SJSA1 (cell line): ENCODE data around the gene BABAM1. TPM values are rescaled to one million over a fixed set of nuclear protein-coding genes. Genes with fewer than 3 reads are reported as not detected.

Source experiments
- DNase-seq, 2 experiments: peaks; one replicate each; pipeline ENCODE4 v3.0.0-alpha.2; 2015 to 2020; ENCODE audit warnings: low spot score in 2 of 2, low read depth in 1 of 2
- H3K27ac ChIP-seq: fragments of 250-450 bp; sonication (Bioruptor Pico); 2 replicates; pipeline ENCODE4 v1.5.1; 2020; ENCODE audit warnings: mild to moderate bottlenecking, moderate library complexity
- H3K27me3 ChIP-seq: fragments of 250-450 bp; sonication (Bioruptor Pico); replicated peaks from 2 replicates; pipeline ENCODE4 v1.5.1; 2020; ENCODE audit warnings: mild to moderate bottlenecking, moderate library complexity
- H3K36me3 ChIP-seq: fragments of 250-450 bp; sonication (Bioruptor Pico); 2 replicates; pipeline ENCODE4 v1.5.1; 2020; ENCODE audit warnings: mild to moderate bottlenecking
- H3K4me1 ChIP-seq: fragments of 250-450 bp; sonication (Bioruptor Pico); replicated peaks from 2 replicates; pipeline ENCODE4 v1.6.1; 2021; ENCODE audit warnings: mild to moderate bottlenecking
- H3K4me3 ChIP-seq: fragments of 250-450 bp; sonication (Bioruptor Pico); 2 replicates; pipeline ENCODE4 v1.5.1; 2020; ENCODE audit warnings: mild to moderate bottlenecking
- H3K9me3 ChIP-seq: fragments of 250-450 bp; sonication (Bioruptor Pico); replicated peaks from 2 replicates; pipeline ENCODE4 v1.5.1; 2020; ENCODE audit warnings: mild to moderate bottlenecking
- total RNA-seq: library from RNA; depleted of rRNA; stranded (reverse); fragments of >200 nt; shearing (Covaris generic); gene quantifications from 2 replicates; pipeline ENCODE4 v1.2.3, GENCODE V29; 2014; rRNA removed

BABAM1 gene
- total RNA-seq, 1 experiment from 2014 or later: 138 TPM

GRCh38 chr19:17322854-17323253 is 55.6 kb downstream of the BABAM1 start:
- Histone ChIP-seq H3K4me1 (peaks cover 21% of the 10 kb centered on the region), H3K36me3 (peaks cover 54% of the 10 kb centered on the region), H3K9me3 (no peaks in the 10 kb centered on the region; the same call in 1 of the 2 replicates), H3K27me3 (no peaks in the 10 kb centered on the region), H3K4me3 (no peak overlapping the region), H3K27ac (no peak overlapping the region)
- DNase-seq: no peak

GRCh38 chr19:17323300-17323963 is 56.2 kb downstream of the BABAM1 start:
- no peaks in the 10 kb centered on the region; the same call in 1 of the 2 replicates for H3K9me3 ChIP-seq
- no peak for DNase-seq
- H3K36me3 ChIP-seq: peaks cover 48% of the 10 kb centered on the region
- H3K27ac ChIP-seq: no peak overlapping the region
- no peak overlapping the region for H3K4me3 ChIP-seq
- no peaks in the 10 kb centered on the region for H3K27me3 ChIP-seq
- H3K4me1 ChIP-seq: peaks cover 20% of the 10 kb centered on the region

GRCh38 chr19:17323964-17324332 is 56.7 kb downstream of the BABAM1 start:
- Histone ChIP-seq H3K4me3 (no peak overlapping the region), H3K9me3 (no peaks in the 10 kb centered on the region; the same call in 1 of the 2 replicates), H3K36me3 (peaks cover 47% of the 10 kb centered on the region), H3K27me3 (no peaks in the 10 kb centered on the region), H3K27ac (no peak overlapping the region), H3K4me1 (peaks cover 20% of the 10 kb centered on the region)
- no peak for DNase-seq

- Histone ChIP-seq H3K9me3 (no peaks in the 10 kb centered on the region; the same call in 1 of the 2 replicates), H3K27me3 (no peaks in the 10 kb centered on the region), H3K4me3 (no peak overlapping the region), H3K27ac (no peak overlapping the region), H3K36me3 (peaks cover 41% of the 10 kb centered on the region), H3K4me1 (peaks cover 20% of the 10 kb centered on the region)
- DNase-seq: no peak
Observed at GRCh38 chr19:17324357-17325114, 57.3 kb downstream of the BABAM1 start.

- Histone ChIP-seq H3K27ac (no peak overlapping the region), H3K36me3 (peaks cover 37% of the 10 kb centered on the region), H3K27me3 (no peaks in the 10 kb centered on the region), H3K9me3 (no peaks in the 10 kb centered on the region; the same call in 1 of the 2 replicates), H3K4me3 (no peak overlapping the region), H3K4me1 (peaks cover 20% of the 10 kb centered on the region)
- DNase-seq: no peak
Observed at GRCh38 chr19:17325133-17325532, 57.9 kb downstream of the BABAM1 start.

- Histone ChIP-seq H3K9me3 (no peaks in the 10 kb centered on the region; the same call in 1 of the 2 replicates), H3K27ac (no peak overlapping the region), H3K27me3 (no peaks in the 10 kb centered on the region), H3K4me1 (peaks cover 20% of the 10 kb centered on the region), H3K4me3 (no peak overlapping the region), H3K36me3 (peaks cover 28% of the 10 kb centered on the region)
- no peak for DNase-seq
Observed at GRCh38 chr19:17325881-17326594, 58.8 kb downstream of the BABAM1 start.

GRCh38 chr19:17326595-17326966 is 59.3 kb downstream of the BABAM1 start:
- no peaks in the 10 kb centered on the region for H3K27me3 ChIP-seq
- no peaks in the 10 kb centered on the region; the same call in 1 of the 2 replicates for H3K9me3 ChIP-seq
- no peak overlapping the region for H3K27ac ChIP-seq
- peaks cover 22% of the 10 kb centered on the region for H3K36me3 ChIP-seq
- H3K4me3 ChIP-seq: no peak overlapping the region
- DNase-seq: no peak
- H3K4me1 ChIP-seq: peaks cover 20% of the 10 kb centered on the region

- no peak overlapping the region for H3K4me3 ChIP-seq
- H3K36me3 ChIP-seq: peaks cover 17% of the 10 kb centered on the region
- H3K27me3 ChIP-seq: no peaks in the 10 kb centered on the region
- no peaks in the 10 kb centered on the region; the same call in 1 of the 2 replicates for H3K9me3 ChIP-seq
- no peak overlapping the region for H3K27ac ChIP-seq
- H3K4me1 ChIP-seq: peaks cover 20% of the 10 kb centered on the region
- no peak for DNase-seq
Observed at GRCh38 chr19:17327068-17327653, 59.9 kb downstream of the BABAM1 start.

GRCh38 chr19:17327654-17328516 is 60.6 kb downstream of the BABAM1 start:
- no peaks in the 10 kb centered on the region for H3K27me3 ChIP-seq
- H3K4me1 ChIP-seq: peaks cover 20% of the 10 kb centered on the region
- H3K27ac ChIP-seq: no peak overlapping the region
- H3K4me3 ChIP-seq: no peak overlapping the region
- H3K9me3 ChIP-seq: no peaks in the 10 kb centered on the region; the same call in 1 of the 2 replicates
- H3K36me3 ChIP-seq: peaks cover 15% of the 10 kb centered on the region
- DNase-seq: no peak

Other genes starting within 250 kb of the BABAM1 start
- 0.34 and 1.3 TPM in 2 replicates for gene CPAMD8, start 240.6 kb upstream of the BABAM1 start, total RNA-seq
- 19.1 and 21.5 TPM in 2 replicates for gene HAUS8, start 192.0 kb upstream of the BABAM1 start, total RNA-seq
- gene MYO9B, start 191.7 kb upstream of the BABAM1 start, total RNA-seq: 26.7 and 39.9 TPM in 2 replicates
- 23.1 and 38.4 TPM in 2 replicates for gene USE1, start 52.1 kb upstream of the BABAM1 start, total RNA-seq
- gene OCEL1, start 41.2 kb upstream of the BABAM1 start, total RNA-seq: 10.6 TPM in 1 of 2 replicates, not detected in the other
- 55.1 and 64.8 TPM in 2 replicates for gene NR2F6, start 21.5 kb upstream of the BABAM1 start, total RNA-seq
- gene USHBP1, start 2.7 kb upstream of the BABAM1 start, total RNA-seq: not detected in 2 replicates
- gene ANKLE1, start 14.5 kb downstream of the BABAM1 start, total RNA-seq: 0.16 TPM in 1 of 2 replicates, not detected in the other
- gene ABHD8, start 36.0 kb downstream of the BABAM1 start, total RNA-seq: 2.3 and 5.2 TPM in 2 replicates
- 35.1 and 69.4 TPM in 2 replicates for gene MRPL34, start 38.4 kb downstream of the BABAM1 start, total RNA-seq
- 74.7 and 107 TPM in 2 replicates for gene DDA1, start 42.1 kb downstream of the BABAM1 start, total RNA-seq
- gene ANO8, start 67.4 kb downstream of the BABAM1 start, total RNA-seq: 2.9 and 5.3 TPM in 2 replicates
- 19.5 and 31.6 TPM in 2 replicates for gene GTPBP3, start 70.1 kb downstream of the BABAM1 start, total RNA-seq
- gene PLVAP, start 109.9 kb downstream of the BABAM1 start, total RNA-seq: not detected in 2 replicates
- gene CCDC194, start 126.8 kb downstream of the BABAM1 start, total RNA-seq: not detected in 2 replicates
- 0.45 and 3.8 TPM in 2 replicates for gene BST2, start 138.2 kb downstream of the BABAM1 start, total RNA-seq
- 58.5 and 67.9 TPM in 2 replicates for gene MVB12A, start 152.6 kb downstream of the BABAM1 start, total RNA-seq
- gene TMEM221, start 181.2 kb downstream of the BABAM1 start, total RNA-seq: not detected in 2 replicates
- not detected in 2 replicates for gene NXNL1, start 193.5 kb downstream of the BABAM1 start, total RNA-seq
- gene SLC27A1, start 203.1 kb downstream of the BABAM1 start, total RNA-seq: 4.0 and 4.8 TPM in 2 replicates
- 51.5 and 58.5 TPM in 2 replicates for gene PGLS, start 244.2 kb downstream of the BABAM1 start, total RNA-seq